Raji (cell line): ENCODE measurements around the gene F2R.

Experiments
- POLR2A ChIP-seq: IDR thresholded peaks from 2 replicates; pipeline ENCODE4 v1.6.1; 2011; ENCODE audit warnings: low read depth, low read length, control low read depth; ENCODE audit not compliant: insufficient read depth

The F2R gene

DNA sequence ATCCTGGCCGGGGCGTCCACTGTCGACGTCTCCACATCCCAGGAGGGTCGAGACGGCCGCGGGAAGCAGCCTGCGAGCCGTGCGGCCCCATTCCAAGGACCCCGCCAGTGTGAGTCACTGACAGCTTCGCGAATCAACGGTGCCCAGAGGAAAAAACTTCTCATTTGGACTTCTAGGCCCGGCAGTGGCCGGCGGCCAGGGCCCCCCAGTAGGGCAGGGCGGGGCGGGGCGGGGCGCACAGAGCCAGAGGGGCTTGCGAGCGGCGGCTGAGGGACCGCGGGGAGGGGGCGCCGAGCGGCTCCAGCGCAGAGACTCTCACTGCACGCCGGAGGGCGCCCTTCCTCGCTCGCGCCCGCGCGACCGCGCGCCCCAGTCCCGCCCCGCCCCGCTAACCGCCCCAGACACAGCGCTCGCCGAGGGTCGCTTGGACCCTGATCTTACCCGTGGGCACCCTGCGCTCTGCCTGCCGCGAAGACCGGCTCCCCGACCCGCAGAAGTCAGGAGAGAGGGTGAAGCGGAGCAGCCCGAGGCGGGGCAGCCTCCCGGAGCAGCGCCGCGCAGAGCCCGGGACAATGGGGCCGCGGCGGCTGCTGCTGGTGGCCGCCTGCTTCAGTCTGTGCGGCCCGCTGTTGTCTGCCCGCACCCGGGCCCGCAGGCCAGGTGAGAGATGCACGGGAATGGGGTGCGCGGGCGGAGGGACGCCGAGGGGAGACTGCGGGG lies at the start of gene F2R:
Gene F2R, plus strand, starts transcription at position 391 of the 720 bp plus-strand sequence. Its CDS starts 182 bp downstream, at position 573.
- no peak for TF ChIP-seq POLR2A

- TF ChIP-seq POLR2A: no peak
These were observed 48.4 kb upstream of the F2R start for GRCh38 chr5:76667495-76667894.

GRCh38 chr5:76669245-76669644 lies 46.7 kb upstream of the F2R start:
- no peak for TF ChIP-seq POLR2A

DNA sequence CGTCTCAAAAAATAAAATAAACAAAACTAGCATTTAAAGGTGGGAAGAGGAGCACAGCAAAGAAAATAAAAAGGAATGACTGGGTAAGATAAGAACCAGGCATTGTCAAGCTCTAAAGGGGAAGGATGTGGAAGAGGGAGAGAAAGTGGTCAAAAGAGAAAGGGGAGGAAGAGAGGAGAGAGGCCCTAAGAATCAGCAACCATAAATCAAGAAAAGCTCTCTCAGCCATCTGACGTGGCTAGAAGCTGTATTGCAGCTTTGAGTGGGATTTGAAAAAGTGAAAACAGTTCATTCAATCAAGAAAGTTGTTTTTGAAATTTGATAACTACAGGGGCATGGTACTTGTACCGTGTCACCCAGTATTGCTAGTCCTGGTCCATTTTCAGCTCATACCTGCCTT lies 45.4 kb upstream of the F2R start:
- no peak for TF ChIP-seq POLR2A

GRCh38 chr5:76672242-76672641 lies 43.7 kb upstream of the F2R start:
- TF ChIP-seq POLR2A: no peak

GRCh38 chr5:76673125-76673524 lies 42.8 kb upstream of the F2R start:
- TF ChIP-seq POLR2A: no peak

- no peak for TF ChIP-seq POLR2A
These were observed 41.4 kb upstream of the F2R start for GRCh38 chr5:76674330-76675066.

DNA sequence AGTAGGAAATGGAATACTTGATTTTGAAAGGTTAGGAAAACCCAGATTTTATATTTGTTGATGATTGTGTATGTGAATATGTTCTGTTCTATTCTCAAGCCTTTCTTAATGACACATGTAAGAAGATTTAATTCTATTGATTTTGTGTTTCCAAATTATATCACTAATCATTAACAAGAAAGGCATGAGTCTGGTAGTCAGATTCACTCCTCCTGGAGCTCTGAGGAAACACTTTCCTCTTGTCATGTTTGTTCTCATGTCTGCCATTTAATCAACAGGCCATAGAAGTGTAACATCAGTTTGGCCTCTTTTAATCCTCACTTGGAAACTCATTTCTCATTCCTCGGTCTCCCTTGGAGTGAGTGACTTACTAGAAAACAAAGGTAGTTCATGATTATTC lies 40.6 kb upstream of the F2R start:
- no peak for TF ChIP-seq POLR2A

- TF ChIP-seq POLR2A: no peak
These were observed 38.0 kb upstream of the F2R start for GRCh38 chr5:76677849-76678472.

DNA sequence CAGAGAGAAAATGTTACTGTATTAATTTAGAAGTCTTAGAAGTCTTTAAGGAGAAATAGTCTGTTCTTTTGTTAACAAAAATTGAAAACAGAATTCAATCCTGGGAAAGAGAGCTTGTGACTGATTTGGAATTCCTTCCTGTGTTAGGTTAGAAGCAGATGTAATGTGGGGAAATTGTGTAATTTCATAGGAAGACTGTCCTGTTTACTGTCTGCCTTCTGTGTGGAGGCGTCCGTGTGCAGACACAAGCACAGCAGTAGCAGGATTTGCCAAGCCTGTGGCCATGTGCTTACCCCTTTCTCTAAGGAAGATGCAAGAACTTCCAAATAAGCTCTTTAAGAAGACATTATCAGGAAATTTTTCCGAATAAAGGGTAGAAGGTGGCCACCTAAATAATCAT lies 36.7 kb upstream of the F2R start:
- no peak for TF ChIP-seq POLR2A

- no peak for TF ChIP-seq POLR2A
These were observed 34.6 kb upstream of the F2R start for GRCh38 chr5:76681287-76681686.

DNA sequence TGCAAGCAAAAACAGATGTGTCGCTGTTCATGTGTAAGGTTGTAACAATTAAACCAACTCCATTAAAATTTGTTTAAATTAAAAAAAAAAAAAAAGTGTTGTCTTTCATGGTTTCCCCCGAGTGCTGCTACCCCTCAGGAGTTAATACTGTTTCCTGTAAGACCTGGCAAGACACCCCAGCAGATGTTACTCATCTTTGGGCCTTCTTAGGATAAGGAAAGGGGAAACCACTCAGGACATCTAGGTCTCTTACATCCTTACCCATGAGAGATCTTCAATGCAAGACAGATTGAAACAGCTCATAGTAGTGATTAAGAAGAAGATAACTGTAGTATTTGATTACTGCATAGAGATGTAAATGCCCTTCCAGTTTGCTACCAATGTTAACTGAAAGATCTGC lies 33.5 kb upstream of the F2R start:
- no peak for TF ChIP-seq POLR2A

- no peak for TF ChIP-seq POLR2A
These were observed 31.9 kb upstream of the F2R start for GRCh38 chr5:76683816-76684731.

- TF ChIP-seq POLR2A: no peak
These were observed 31.0 kb upstream of the F2R start for GRCh38 chr5:76684756-76685519.
